A549 (cell line): Measurements from ENCODE around the gene TSR2.

ENCODE experiments used
- CBX2 ChIP-seq: fragments of 200-600 bp; sonication (generic); IDR thresholded peaks from 2 replicates; pipeline ENCODE4 v1.6.1; 2016; ENCODE audit warnings: low read depth, mild to moderate bottlenecking, borderline replicate concordance
- CHD4 ChIP-seq: fragments of 200-600 bp; sonication (generic); IDR thresholded peaks from 2 replicates; pipeline ENCODE4 v1.6.1; 2016; ENCODE audit warnings: antibody characterized with exemption, mild to moderate bottlenecking, borderline replicate concordance
- HOXA7 ChIP-seq: fragments of 250-450 bp; sonication (Bioruptor Pico); IDR thresholded peaks from 2 replicates; pipeline ENCODE4 v1.5.0; 2020; ENCODE audit warnings: mild to moderate bottlenecking, moderate library complexity
- HOXB5 ChIP-seq: fragments of 250-450 bp; sonication (Bioruptor Pico); IDR thresholded peaks from 2 replicates; pipeline ENCODE4 v1.5.0; 2020; ENCODE audit warnings: mild to moderate bottlenecking, moderate library complexity
- JUN ChIP-seq, 2 experiments: fragments of >200 bp; sonication (Bioruptor Twin); formaldehyde crosslinking; IDR thresholded peaks; 2 replicates in 1 of 2; 3 replicates in 1 of 2; pipeline ENCODE4 v1.6.1; 2016 to 2017
- NR3C1 ChIP-seq: fragments of >200 bp; sonication (Bioruptor Twin); formaldehyde crosslinking; IDR thresholded peaks from 3 replicates; pipeline ENCODE4 v1.6.1; 2017
- SREBF2 ChIP-seq: fragments of 450-650 bp; IDR thresholded peaks from 2 replicates; pipeline ENCODE4 v1.6.1; 2014; ENCODE audit warnings: mild to moderate bottlenecking, moderate library complexity
- TF ChIP-seq, protein P1 (sequence below): fragments of >200 bp; sonication (Bioruptor Twin); formaldehyde crosslinking; IDR thresholded peaks from 3 replicates; pipeline ENCODE4 v1.5.1; 2016

DNA sequence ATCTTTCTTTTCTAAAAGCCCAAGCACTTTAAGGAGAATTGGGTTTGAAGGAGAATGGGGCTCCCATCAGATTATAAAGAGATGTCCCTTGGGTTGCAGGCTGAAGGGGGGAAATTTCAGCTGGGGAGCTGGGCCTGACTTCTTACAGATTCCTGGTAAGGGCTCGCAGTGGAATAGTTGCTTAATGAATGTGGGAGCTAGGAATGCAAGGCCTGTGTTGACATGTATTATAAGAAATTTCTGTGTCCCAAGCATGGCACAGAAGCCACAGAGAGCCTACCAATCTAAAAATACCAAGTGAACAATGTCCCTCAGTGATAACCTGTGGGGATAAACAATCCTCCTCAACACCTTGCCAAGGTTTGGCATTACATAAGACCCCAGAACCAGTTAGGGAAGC, 43.1 kb upstream of the TSR2 start:
- TF ChIP-seq, protein P1, sequence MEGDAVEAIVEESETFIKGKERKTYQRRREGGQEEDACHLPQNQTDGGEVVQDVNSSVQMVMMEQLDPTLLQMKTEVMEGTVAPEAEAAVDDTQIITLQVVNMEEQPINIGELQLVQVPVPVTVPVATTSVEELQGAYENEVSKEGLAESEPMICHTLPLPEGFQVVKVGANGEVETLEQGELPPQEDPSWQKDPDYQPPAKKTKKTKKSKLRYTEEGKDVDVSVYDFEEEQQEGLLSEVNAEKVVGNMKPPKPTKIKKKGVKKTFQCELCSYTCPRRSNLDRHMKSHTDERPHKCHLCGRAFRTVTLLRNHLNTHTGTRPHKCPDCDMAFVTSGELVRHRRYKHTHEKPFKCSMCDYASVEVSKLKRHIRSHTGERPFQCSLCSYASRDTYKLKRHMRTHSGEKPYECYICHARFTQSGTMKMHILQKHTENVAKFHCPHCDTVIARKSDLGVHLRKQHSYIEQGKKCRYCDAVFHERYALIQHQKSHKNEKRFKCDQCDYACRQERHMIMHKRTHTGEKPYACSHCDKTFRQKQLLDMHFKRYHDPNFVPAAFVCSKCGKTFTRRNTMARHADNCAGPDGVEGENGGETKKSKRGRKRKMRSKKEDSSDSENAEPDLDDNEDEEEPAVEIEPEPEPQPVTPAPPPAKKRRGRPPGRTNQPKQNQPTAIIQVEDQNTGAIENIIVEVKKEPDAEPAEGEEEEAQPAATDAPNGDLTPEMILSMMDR = no peak
- no peak for TF ChIP-seq CBX2
- no peak for TF ChIP-seq JUN (IDR thresholded peaks at IDR 0.05)
- TF ChIP-seq NR3C1 = no peak
- TF ChIP-seq CHD4 = no peak
- no peak for TF ChIP-seq HOXA7 (CRISPR knock-in tag)
- no peak for TF ChIP-seq HOXB5 (CRISPR knock-in tag)
- no peak for TF ChIP-seq SREBF2
